Natural killer cell (primary cell): ENCODE measurements around the gene PCYT1A. TPM values are rescaled to one million over a fixed set of nuclear protein-coding genes. Genes with fewer than 3 reads are reported as not detected.
"Not testable (repeated sequence)": the region's sequence is repeated elsewhere in the genome, so short reads cannot be mapped to it uniquely, and the experiment has no call there.

Source experiments
- ATAC-seq, 3 donors: fragments of 150-1000 bp in 2 of 3; fragments of 200-7000 bp in 1 of 3; cut with Tn5 transposase; 1 replicate in 1 of 3; 2 replicates in 2 of 3; pipeline ENCODE4 v1.10.0; 2021; ENCODE audit warnings: mild to moderate bottlenecking in 2 of 3, moderate library complexity in 2 of 3
- DNase-seq, 2 donors: peaks; one replicate each; pipeline versions ENCODE4 v3.0.0 to v3.0.0-alpha.2; 2013 to 2021; ENCODE audit warnings: mixed read lengths in 1 of 2
- H3K27ac ChIP-seq: one replicate; pipeline ENCODE4 v1.5.1; 2013; ENCODE audit warnings: mild to moderate bottlenecking, low read length
- H3K27me3 ChIP-seq: one replicate; pipeline ENCODE4 v1.6.1; 2013; ENCODE audit warnings: low read length; ENCODE audit not compliant: control insufficient read depth, insufficient read depth
- H3K36me3 ChIP-seq: one replicate; pipeline ENCODE4 v1.6.1; 2013; ENCODE audit warnings: low read length; ENCODE audit not compliant: control insufficient read depth, insufficient read depth
- H3K4me1 ChIP-seq: one replicate; pipeline ENCODE4 v1.6.1; 2013; ENCODE audit warnings: low read length; ENCODE audit not compliant: control insufficient read depth, insufficient read depth
- H3K4me3 ChIP-seq: one replicate; pipeline ENCODE4 v1.5.1; 2013; ENCODE audit warnings: low read length
- H3K9me3 ChIP-seq: one replicate; pipeline ENCODE4 v1.6.1; 2013; ENCODE audit warnings: low read length; ENCODE audit not compliant: control insufficient read depth, insufficient read depth
- H3K27ac Mint-ChIP-seq, 2 donors: one replicate each; pipeline ENCODE4 v1.8.0; 2022; ENCODE audit warnings: mild to moderate bottlenecking in 2 of 2, mixed read lengths in 2 of 2, moderate library complexity in 1 of 2
- H3K27me3 Mint-ChIP-seq, 2 donors: one replicate each; pipeline ENCODE4 v1.8.0; 2022; ENCODE audit warnings: low read depth in 2 of 2, mixed read lengths in 2 of 2
- H3K36me3 Mint-ChIP-seq: one replicate; pipeline ENCODE4 v1.8.0; 2022; ENCODE audit warnings: mixed read lengths
- H3K4me1 Mint-ChIP-seq, 2 donors: one replicate each; pipeline ENCODE4 v1.8.0; 2022; ENCODE audit warnings: mixed read lengths in 2 of 2
- H3K4me3 Mint-ChIP-seq: one replicate; pipeline ENCODE4 v1.8.0; 2022; ENCODE audit warnings: mild to moderate bottlenecking, moderate library complexity, mixed read lengths
- H3K9me3 Mint-ChIP-seq, 2 donors: one replicate each; pipeline ENCODE4 v1.8.0; 2022; ENCODE audit warnings: mixed read lengths in 2 of 2
- WGBS: methylation state at CpG from one replicate; pipeline ENCODE4 v1.1.7; 2013; ENCODE audit warnings: missing lambda C conversion rate; ENCODE audit not compliant: insufficient coverage; 5-methylcytosine and 5-hydroxymethylcytosine counted together
- intact Hi-C: fragments of 100-400 bp; cut with micrococcal nuclease; formaldehyde crosslinking; loops from one replicate; pipeline ENCODE4 v1.14.2; 2022
- total RNA-seq, 4 donors: library from RNA; stranded (reverse); fragments of 120-200 nt in 1 of 4; gene quantifications; one replicate each; pipeline versions ENCODE4 v1.2.3 to v1.2.4, GENCODE V29; 2013 to 2022
- TF ChIP-seq, protein P1 (sequence below): fragments of 200-600 bp; IDR thresholded peaks from one replicate; pipeline ENCODE4 v1.8.0; 2022; ENCODE audit warnings: antibody characterized with exemption

PCYT1A gene
- total RNA-seq, 3 donors from 2014 or later (not counting 1 experiment from before 2014, with no cell fraction given), result 105 to 123 (median 110) TPM

DNA sequence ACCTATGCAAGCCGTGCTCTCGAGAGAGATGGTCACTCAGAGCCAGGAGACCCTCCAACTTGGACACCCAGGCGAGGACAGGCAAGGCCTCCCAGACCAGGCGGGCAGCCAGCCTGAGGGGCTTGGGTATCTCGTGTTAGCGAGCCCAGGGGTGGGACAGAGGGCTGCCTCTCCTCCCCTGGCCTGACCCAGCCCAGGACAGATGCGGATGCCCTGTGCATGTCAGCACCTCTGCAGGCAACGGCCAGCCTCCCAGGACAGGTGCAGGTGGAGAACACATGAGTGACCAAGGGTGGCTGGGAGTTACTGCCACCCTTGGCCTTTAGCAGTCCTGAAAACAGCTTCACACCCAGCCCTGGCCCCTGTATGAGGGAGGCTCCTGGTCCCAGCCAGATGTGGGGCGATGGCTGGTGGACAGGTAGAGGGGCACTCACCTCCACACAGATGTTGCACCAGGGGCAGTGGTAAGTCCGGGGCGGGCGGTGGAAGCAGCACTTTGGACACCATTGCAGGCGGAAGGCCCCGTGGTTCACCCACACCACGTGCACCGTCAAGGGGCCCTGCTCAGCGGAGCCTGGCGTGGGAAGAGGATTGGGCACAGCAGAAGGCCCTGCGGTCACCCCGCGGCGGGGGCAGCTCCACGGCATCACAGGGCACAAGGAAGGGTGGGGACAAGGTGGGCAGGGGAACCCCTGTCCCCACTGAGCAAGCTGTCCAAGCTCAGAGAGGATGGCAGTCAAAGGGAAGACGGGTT, 78.4 kb downstream of the PCYT1A start:
- Histone ChIP-seq H3K4me1 (peaks cover 14% of the 10 kb centered on the region), H3K9me3 (no peaks in the 10 kb centered on the region), H3K4me3 (no peak overlapping the region), H3K27me3 (no peaks in the 10 kb centered on the region), H3K27ac (no peak overlapping the region), H3K36me3 (no peaks in the 10 kb centered on the region)
- Mint-ChIP-seq H3K27ac (peak overlapping the region in 1 of 2 donors; percentile 70), H3K4me1 (peaks cover 5 to 12% of the 10 kb centered on the region in 2 donors), H3K9me3 (no peaks in the 10 kb centered on the region), H3K4me3 (peak overlapping the region; percentile 84), H3K36me3 (no peaks in the 10 kb centered on the region), H3K27me3 (peaks cover 2 to 3% of the 10 kb centered on the region in 2 donors)
- no peak for ATAC-seq
- no peak for DNase-seq
- WGBS, result 86% methylated on average over 24 of the region's 24 CpGs
- intact Hi-C loops, result no loop called here
- TF ChIP-seq, protein P1, sequence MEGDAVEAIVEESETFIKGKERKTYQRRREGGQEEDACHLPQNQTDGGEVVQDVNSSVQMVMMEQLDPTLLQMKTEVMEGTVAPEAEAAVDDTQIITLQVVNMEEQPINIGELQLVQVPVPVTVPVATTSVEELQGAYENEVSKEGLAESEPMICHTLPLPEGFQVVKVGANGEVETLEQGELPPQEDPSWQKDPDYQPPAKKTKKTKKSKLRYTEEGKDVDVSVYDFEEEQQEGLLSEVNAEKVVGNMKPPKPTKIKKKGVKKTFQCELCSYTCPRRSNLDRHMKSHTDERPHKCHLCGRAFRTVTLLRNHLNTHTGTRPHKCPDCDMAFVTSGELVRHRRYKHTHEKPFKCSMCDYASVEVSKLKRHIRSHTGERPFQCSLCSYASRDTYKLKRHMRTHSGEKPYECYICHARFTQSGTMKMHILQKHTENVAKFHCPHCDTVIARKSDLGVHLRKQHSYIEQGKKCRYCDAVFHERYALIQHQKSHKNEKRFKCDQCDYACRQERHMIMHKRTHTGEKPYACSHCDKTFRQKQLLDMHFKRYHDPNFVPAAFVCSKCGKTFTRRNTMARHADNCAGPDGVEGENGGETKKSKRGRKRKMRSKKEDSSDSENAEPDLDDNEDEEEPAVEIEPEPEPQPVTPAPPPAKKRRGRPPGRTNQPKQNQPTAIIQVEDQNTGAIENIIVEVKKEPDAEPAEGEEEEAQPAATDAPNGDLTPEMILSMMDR, result no peak

DNA sequence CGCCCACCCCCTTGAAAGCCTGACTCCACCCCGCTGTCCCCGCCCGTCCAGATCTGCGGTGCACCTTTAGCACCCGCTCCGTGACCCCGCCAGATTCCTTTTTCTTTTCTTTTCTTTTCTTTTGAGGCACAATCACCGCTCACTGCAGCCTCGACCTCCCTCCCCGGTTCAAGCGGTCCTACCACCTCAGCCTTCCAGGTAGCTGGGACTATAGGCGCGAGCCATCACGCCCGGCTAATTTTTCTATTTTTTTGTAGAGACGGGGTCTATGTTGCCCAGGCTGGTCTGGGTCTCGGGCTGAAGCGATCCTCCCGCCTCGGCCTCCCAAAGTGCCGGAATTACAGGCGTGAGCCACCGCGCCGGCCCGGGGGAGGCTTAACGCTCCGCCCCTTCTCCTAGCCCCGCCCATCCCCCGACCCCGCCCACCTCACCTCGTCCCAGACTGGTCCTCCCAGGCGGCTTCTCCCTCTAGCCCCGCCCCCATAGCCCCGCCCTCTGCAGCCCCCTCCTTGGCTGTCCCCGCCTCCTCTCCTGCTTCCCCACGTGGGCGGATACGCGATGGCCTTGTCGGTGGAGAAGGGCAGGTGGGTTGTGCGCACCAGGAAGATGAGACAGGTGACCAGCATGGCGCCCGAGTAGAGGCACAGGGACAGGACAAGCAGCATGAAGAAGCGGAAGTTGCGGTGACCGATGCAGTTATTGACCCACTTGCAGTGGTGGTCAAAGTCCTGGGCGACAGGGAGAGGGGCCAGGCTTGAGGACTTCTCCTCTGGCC, 79.5 kb downstream of the PCYT1A start:
- Histone ChIP-seq H3K27ac (no peak overlapping the region), H3K9me3 (no peaks in the 10 kb centered on the region), H3K4me1 (peaks cover 22% of the 10 kb centered on the region), H3K36me3 (no peaks in the 10 kb centered on the region), H3K27me3 (no peaks in the 10 kb centered on the region), H3K4me3 (peak overlapping the region; percentile 60)
- Mint-ChIP-seq H3K4me3 (peak overlapping the region; percentile 89), H3K9me3 (no peaks in the 10 kb centered on the region), H3K36me3 (no peaks in the 10 kb centered on the region), H3K4me1 (peaks cover 5 to 12% of the 10 kb centered on the region in 2 donors), H3K27ac (peak overlapping the region in 1 of 2 donors; percentile 70), H3K27me3 (peaks cover 7 to 13% of the 10 kb centered on the region in 2 donors)
- TF ChIP-seq, protein P1, result no peak
- ATAC-seq (peak; percentile 70 to 80 (median 74)), DNase-seq (peak; percentile 37 to 84)
- WGBS, result 27% methylated on average over 47 of the region's 49 CpGs
- intact Hi-C loops, result no loop called here

DNA sequence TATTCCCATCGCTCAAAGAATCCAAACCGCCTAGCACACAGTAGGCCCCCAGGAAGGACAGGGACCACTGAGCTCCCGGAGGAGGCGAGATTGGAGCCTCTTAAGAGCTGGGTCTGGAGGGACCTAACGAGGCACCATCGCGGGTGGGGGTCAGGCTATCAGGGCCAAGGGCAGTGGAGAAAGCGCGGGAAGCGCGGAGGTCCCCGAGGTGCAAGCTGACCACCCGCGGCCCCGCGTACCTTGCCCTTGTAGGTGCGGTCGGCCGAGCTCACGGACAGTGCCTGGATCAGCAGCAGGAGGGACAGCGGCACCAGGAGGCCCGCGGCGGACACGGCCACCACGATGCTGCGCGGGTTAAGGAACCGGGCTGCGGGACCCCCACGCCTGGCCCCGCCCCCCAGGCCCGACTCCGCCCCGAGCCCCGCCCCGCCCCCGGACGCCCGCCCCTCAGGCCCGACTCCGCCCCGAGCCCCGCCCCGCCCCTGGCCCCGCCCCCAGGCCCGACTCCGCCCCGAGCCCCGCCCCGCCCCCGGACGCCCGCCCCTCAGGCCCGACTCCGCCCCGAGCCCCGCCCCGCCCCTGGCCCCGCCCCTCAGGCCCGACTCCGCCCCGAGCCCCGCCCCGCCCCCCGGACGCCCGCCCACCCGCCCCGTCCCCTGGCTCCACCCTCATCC, 80.2 kb downstream of the PCYT1A start:
- Mint-ChIP-seq H3K4me3 (peak overlapping the region; percentile 89), H3K9me3 (no peaks in the 10 kb centered on the region), H3K36me3 (no peaks in the 10 kb centered on the region), H3K27me3 (peaks cover 7 to 14% of the 10 kb centered on the region in 2 donors), H3K27ac (peak overlapping the region in 1 of 2 donors; percentile 58), H3K4me1 (peaks cover 8 to 17% of the 10 kb centered on the region in 2 donors)
- ATAC-seq (peak; percentile 50 to 59 (median 55)), DNase-seq (peak; percentile 42 to 55)
- H3K4me1 ChIP-seq, result peaks cover 28% of the 10 kb centered on the region
- no peaks in the 10 kb centered on the region for H3K9me3 ChIP-seq
- no peaks in the 10 kb centered on the region for H3K36me3 ChIP-seq
- peak overlapping the region; percentile 32 for H3K4me3 ChIP-seq
- intact Hi-C loops, result no loop called here
- TF ChIP-seq, protein P1, result no peak
- WGBS, result 21% methylated on average over 33 of the region's 70 CpGs
- H3K27ac ChIP-seq, result no peak overlapping the region
- no peaks in the 10 kb centered on the region for H3K27me3 ChIP-seq

DNA sequence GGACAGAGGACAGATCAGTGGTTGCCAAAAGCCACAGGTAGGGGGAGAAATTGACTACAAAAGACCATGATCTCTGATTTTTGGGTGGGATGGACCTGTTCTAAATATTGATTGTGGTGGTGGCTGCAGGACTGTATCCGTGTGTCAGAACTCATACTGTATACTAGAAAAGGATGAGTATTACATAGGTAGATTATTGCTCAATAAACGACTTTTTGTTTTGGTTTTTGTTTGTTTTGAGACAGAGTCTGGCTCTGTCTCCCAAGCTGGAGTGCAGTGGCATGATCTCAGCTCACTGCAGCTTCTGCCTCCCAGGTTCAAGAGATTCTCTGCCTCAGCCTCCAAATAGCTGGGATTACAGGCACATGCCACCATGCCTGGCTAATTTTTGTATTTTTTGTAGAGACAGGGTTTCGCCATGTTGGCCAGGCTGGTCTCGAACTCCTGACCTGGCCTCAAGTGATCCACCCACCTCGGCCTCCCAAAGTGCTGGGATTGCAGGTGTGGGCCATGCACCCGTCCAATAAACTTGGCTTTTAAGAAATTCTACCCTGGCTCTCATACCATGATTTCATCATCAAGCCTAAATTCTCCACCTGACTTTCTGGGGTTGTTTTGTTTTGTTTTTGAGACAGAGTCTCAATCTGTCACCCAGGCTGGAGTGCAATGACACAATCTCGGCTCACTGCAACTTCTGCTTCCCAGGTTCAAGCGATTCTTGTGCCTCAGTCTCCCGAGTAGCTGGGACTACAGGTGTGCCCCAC, 81.9 kb downstream of the PCYT1A start:
- 91% methylated on average over 9 of the region's 9 CpGs for WGBS
- ATAC-seq, H3K4me3 ChIP-seq, DNase-seq, H3K36me3 Mint-ChIP-seq, H3K27me3 ChIP-seq, H3K36me3 ChIP-seq, H3K27ac ChIP-seq, H3K9me3 ChIP-seq, H3K9me3 Mint-ChIP-seq, H3K27ac Mint-ChIP-seq, H3K4me3 Mint-ChIP-seq, intact Hi-C loops: not testable (repeated sequence)
- peaks cover 30% of the 10 kb centered on the region for H3K4me1 ChIP-seq
- Mint-ChIP-seq H3K27me3 (peaks cover 7 to 14% of the 10 kb centered on the region in 2 donors), H3K4me1 (peaks cover 10 to 18% of the 10 kb centered on the region in 2 donors)
